ENCODE data around the gene FA2H. TPM values are rescaled to one million over a fixed set of nuclear protein-coding genes. Genes with fewer than 3 reads are reported as not detected.
A peak's percentile ranks its signal among the peaks of the same experiment; 100 is the strongest.

FA2H gene
- total RNA-seq, 4 donors from 2014 or later, result 0.41 TPM; not detected in 3

GRCh38 chr16:74773446-74774222, 986 bp downstream of the FA2H start:
- peaks cover 5 to 6% of the 10 kb centered on the region in 2 donors for H3K4me1 ChIP-seq
- TF ChIP-seq POLR2A (IDR thresholded peaks at IDR 0.05), result no peak
- TF ChIP-seq, protein P1, sequence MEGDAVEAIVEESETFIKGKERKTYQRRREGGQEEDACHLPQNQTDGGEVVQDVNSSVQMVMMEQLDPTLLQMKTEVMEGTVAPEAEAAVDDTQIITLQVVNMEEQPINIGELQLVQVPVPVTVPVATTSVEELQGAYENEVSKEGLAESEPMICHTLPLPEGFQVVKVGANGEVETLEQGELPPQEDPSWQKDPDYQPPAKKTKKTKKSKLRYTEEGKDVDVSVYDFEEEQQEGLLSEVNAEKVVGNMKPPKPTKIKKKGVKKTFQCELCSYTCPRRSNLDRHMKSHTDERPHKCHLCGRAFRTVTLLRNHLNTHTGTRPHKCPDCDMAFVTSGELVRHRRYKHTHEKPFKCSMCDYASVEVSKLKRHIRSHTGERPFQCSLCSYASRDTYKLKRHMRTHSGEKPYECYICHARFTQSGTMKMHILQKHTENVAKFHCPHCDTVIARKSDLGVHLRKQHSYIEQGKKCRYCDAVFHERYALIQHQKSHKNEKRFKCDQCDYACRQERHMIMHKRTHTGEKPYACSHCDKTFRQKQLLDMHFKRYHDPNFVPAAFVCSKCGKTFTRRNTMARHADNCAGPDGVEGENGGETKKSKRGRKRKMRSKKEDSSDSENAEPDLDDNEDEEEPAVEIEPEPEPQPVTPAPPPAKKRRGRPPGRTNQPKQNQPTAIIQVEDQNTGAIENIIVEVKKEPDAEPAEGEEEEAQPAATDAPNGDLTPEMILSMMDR (IDR thresholded peaks at IDR 0.05 in 4 of 5, conservative IDR thresholded peaks at IDR 0.05 in 1 of 5), result no peak
- H3K9me3 ChIP-seq, result no peaks in the 10 kb centered on the region
- peak overlapping the region in 1 of 4 donors; percentile 38 for H3K4me3 ChIP-seq
- DNase-seq, result no peak
- intact Hi-C loops (cut with DNase I; ENCODE audit: low total_unique reads), result no loop called here
- no peaks in the 10 kb centered on the region for H3K36me3 ChIP-seq
- ATAC-seq, result no peak
- H3K27me3 ChIP-seq, result peaks cover 15 to 28% (median 20%) of the 10 kb centered on the region in 3 donors
- no peak overlapping the region for H3K27ac ChIP-seq
- in situ Hi-C loops (cut with MboI; ENCODE audit: low sequenced_read_pairs in 4 of 4), result no loop called here

- Histone ChIP-seq H3K4me1 (peaks cover 5 to 6% of the 10 kb centered on the region in 2 donors), H3K4me3 (no peak overlapping the region), H3K27ac (no peak overlapping the region), H3K9me3 (no peaks in the 10 kb centered on the region), H3K27me3 (peaks cover 15 to 26% (median 20%) of the 10 kb centered on the region in 3 donors), H3K36me3 (no peaks in the 10 kb centered on the region)
- ATAC-seq (no peak), DNase-seq (no peak)
- intact Hi-C loops (cut with DNase I; ENCODE audit: low total_unique reads) (no loop called here), in situ Hi-C loops (cut with MboI; ENCODE audit: low sequenced_read_pairs in 4 of 4) (no loop called here)
- TF ChIP-seq POLR2A (IDR thresholded peaks at IDR 0.05), result no peak
- TF ChIP-seq, protein P1 (IDR thresholded peaks at IDR 0.05 in 4 of 5, conservative IDR thresholded peaks at IDR 0.05 in 1 of 5), result no peak
Observed at GRCh38 chr16:74771656-74772315, 2.8 kb downstream of the FA2H start.

- intact Hi-C loops (cut with DNase I; ENCODE audit: low total_unique reads), result no loop called here
- no peaks in the 10 kb centered on the region for H3K36me3 ChIP-seq
- ATAC-seq, result no peak
- H3K27me3 ChIP-seq, result peaks cover 15 to 25% (median 17%) of the 10 kb centered on the region in 3 donors
- in situ Hi-C loops (cut with MboI; ENCODE audit: low sequenced_read_pairs in 4 of 4), result no loop called here
- H3K4me1 ChIP-seq, result peaks cover 5 to 6% of the 10 kb centered on the region in 2 donors
- H3K4me3 ChIP-seq, result no peak overlapping the region
- TF ChIP-seq, protein P1 (IDR thresholded peaks at IDR 0.05 in 4 of 5, conservative IDR thresholded peaks at IDR 0.05 in 1 of 5), result no peak
- TF ChIP-seq POLR2A (IDR thresholded peaks at IDR 0.05), result no peak
- no peak for DNase-seq
- no peak overlapping the region for H3K27ac ChIP-seq
- no peaks in the 10 kb centered on the region for H3K9me3 ChIP-seq
Observed at GRCh38 chr16:74770831-74771526, 3.6 kb downstream of the FA2H start.

- peaks cover 5 to 6% of the 10 kb centered on the region in 2 donors for H3K4me1 ChIP-seq
- no peak for ATAC-seq
- DNase-seq, result no peak
- H3K9me3 ChIP-seq, result no peaks in the 10 kb centered on the region
- no peak overlapping the region for H3K4me3 ChIP-seq
- intact Hi-C loops (cut with DNase I; ENCODE audit: low total_unique reads), result no loop called here
- H3K27ac ChIP-seq, result no peak overlapping the region
- peaks cover 15 to 29% (median 19%) of the 10 kb centered on the region in 3 donors for H3K27me3 ChIP-seq
- TF ChIP-seq, protein P1 (IDR thresholded peaks at IDR 0.05 in 4 of 5, conservative IDR thresholded peaks at IDR 0.05 in 1 of 5), result no peak
- TF ChIP-seq POLR2A (IDR thresholded peaks at IDR 0.05), result no peak
- H3K36me3 ChIP-seq, result no peaks in the 10 kb centered on the region
- in situ Hi-C loops (cut with MboI; ENCODE audit: low sequenced_read_pairs in 4 of 4), result no loop called here
Observed at GRCh38 chr16:74769586-74770190, 4.9 kb downstream of the FA2H start.

Measured in gastrocnemius medialis (tissue), 4 donors.